ENCODE measurements around the gene SART1.
"Not testable (repeated sequence)": the region's sequence is repeated elsewhere in the genome, so short reads cannot be mapped to it uniquely, and the experiment has no call there.

SART1 gene

GRCh38 chr11:66015454-66015881, 53.9 kb downstream of the SART1 start:
- peak; percentile 90 for DNase-seq (ENCODE audit: low read depth)

GRCh38 chr11:66015936-66016792, 54.6 kb downstream of the SART1 start:
- no peak for DNase-seq (ENCODE audit: low read depth)

GRCh38 chr11:66016793-66017177, 55.3 kb downstream of the SART1 start:
- DNase-seq (ENCODE audit: low read depth), result no peak

- DNase-seq (ENCODE audit: low read depth), result no peak
These were observed 55.8 kb downstream of the SART1 start for GRCh38 chr11:66017321-66017720.

GRCh38 chr11:66020212-66020611, 58.7 kb downstream of the SART1 start:
- DNase-seq (ENCODE audit: low read depth), result no peak

- peak; percentile 91 for DNase-seq (ENCODE audit: low read depth)
These were observed 59.3 kb downstream of the SART1 start for GRCh38 chr11:66020618-66021357.

- peak; percentile 66 for DNase-seq (ENCODE audit: low read depth)
These were observed 61.1 kb downstream of the SART1 start for GRCh38 chr11:66022401-66023185.

- not testable (repeated sequence) for DNase-seq (ENCODE audit: low read depth)
These were observed 61.6 kb downstream of the SART1 start for GRCh38 chr11:66023186-66023440.

- no peak for DNase-seq (ENCODE audit: low read depth)
These were observed 64.5 kb downstream of the SART1 start, which contains the start of gene CATSPER1 for GRCh38 chr11:66026017-66026529. CATSPER1 (minus strand) TSS chr11:66026479; CDS start chr11:66026379, 100 bp downstream.
